HG02623 (cell line): ENCODE data around the gene BEST1.
"Not testable (repeated sequence)": the region's sequence is repeated elsewhere in the genome, so short reads cannot be mapped to it uniquely, and the experiment has no call there.

Source experiments
- ATAC-seq: cut with Tn5 transposase; IDR thresholded peaks from one replicate; pipeline ENCODE4 v1.9.1; 2021; ENCODE audit warnings: moderate library complexity; ENCODE audit not compliant: unreplicated experiment

BEST1 gene

DNA sequence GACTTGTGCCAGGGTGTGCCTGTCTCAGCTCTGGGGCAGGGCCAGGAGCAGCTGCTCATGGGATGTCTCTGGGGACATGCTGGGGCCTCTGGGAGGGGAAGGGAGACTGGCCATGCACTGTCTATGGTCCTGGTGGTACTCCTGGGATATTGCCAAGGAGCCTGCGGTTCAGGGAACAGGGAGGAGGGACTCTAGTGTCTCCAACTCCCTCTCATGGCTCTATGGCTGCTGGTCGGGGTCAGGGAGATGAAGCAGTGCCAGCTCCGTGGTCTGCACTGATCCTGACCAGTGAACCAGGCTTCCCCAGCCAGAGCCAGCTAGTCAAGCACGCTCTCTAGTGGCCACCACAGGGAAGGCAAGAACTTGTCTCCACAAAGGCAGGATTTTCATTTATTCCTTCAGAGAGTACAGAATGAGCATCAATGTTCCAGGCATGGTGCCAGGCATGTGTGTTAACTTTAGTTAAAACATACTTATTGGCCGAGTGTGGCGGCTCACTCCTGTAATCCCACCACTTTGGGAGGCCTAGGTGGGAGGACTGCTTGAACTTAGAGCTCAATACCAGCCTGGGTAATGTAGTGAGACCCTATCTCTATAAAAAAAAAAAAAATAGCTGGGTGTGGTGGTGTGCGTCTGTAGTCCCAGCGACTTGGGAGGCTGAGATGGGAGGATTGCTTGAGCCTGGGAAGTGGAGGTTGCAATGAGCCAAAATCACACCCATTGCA, 2.5 kb upstream of the BEST1 start:
- ATAC-seq, result no peak

DNA sequence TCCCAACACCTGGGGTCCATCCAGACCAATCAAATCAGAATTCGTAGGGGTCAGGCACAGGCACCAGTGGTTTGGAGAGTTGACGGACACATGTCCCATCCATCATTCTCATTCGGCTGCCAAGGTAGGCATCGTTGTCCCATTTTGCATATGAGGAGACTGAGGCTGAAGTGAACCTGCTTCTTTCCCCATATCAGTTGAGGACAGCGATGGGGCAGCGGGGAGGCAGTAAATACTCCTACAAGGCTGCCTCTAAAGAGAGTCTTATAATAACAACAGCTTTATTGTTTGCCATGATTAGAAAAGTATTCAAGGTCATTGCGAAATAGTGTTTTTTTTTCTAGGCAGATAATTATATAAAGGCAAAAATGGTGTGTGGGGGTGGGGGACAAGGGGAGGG, 1.6 kb upstream of the BEST1 start:
- ATAC-seq, result no peak

DNA sequence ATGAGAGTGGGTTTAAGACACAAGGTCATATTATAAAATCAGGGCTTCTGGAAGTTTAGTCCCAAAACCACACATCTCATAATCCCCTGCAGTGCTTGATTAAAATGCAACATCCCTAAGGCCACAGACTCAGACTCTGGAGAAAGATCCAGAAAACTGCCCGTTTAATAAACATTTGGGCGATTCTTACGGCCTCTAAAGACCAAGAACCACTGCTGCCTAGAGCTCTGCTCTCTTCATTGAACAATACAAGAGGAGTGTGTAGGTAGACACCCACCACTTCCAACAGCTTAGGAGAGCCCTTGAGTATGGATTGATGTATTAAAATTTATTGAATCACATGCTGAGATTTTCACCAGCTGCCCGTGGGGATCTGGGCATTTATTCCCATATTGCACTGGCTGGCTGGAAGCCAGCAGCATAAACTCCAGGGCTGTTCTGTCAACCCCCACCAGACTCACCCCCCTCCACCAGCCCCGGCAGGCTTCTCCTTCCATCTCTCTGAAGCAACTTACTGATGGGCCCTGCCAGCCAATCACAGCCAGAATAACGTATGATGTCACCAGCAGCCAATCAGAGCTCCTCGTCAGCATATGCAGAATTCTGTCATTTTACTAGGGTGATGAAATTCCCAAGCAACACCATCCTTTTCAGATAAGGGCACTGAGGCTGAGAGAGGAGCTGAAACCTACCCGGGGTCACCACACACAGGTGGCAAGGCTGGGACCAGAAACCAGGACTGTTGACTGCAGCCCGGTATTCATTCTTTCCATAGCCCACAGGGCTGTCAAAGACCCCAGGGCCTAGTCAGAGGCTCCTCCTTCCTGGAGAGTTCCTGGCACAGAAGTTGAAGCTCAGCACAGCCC, 749 bp upstream of the BEST1 start:
- no peak for ATAC-seq

DNA sequence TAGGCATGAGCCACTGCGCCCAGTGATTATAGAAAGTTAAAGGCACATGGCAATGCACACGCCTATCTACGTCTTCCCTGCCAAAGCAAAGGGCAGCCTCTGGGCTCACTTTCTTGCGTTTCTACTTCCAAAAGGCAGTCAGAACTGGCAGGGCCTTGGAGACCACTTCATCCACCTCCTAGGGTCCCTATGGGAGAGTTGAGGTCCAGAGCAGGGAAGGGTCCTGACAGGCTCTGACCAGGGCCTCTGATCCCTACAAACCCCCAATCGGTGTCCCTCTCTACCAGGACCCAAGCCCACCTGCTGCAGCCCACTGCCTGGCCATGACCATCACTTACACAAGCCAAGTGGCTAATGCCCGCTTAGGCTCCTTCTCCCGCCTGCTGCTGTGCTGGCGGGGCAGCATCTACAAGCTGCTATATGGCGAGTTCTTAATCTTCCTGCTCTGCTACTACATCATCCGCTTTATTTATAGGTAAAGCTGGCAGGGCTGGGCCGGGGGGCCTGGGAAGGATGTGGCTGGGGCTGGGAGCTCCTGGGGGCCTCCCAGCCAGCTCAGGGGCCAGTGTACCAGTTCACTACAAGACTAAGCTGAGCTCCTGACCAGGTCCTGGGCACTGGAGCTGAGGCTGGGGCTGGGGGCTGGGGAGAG, 1.5 kb downstream of the BEST1 start:
- no peak for ATAC-seq

DNA sequence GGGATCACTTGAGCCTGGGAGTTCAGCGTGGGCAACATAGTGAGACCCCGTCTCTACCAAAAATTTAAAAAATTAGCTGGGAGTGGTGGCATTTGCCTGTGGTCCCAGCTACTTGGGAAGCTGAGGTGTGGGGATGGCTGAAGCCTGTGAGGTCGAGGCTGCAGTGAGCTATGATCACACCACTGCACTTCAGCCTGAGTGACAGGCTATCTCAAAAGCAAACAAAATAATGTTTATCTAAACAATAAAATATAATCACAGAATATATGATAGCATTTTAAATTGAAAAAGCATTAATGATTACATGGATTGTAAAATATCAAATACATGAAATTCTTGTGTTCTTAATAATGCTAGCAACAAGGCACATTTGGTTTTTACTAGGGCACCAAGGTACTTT, 2.7 kb downstream of the BEST1 start:
- ATAC-seq, result no peak

DNA sequence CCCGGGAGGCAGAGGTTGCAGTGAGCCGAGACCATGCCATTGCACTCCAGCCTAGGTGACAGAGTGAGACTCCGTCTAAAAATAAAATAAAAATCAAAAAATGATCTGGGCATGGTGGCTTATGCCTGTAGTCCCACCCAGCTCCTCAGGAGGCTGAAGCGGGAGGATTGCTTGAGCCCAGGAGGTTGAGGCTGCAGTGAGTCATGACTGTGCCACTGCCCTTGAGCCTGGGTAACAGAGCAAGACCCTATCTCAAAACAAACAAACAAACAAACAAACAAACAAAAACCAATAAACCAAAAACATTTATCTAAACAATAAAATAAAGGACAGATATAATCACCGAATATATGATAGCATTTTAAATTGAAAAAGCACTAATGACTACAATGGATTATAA, 3.5 kb downstream of the BEST1 start:
- not testable (repeated sequence) for ATAC-seq

DNA sequence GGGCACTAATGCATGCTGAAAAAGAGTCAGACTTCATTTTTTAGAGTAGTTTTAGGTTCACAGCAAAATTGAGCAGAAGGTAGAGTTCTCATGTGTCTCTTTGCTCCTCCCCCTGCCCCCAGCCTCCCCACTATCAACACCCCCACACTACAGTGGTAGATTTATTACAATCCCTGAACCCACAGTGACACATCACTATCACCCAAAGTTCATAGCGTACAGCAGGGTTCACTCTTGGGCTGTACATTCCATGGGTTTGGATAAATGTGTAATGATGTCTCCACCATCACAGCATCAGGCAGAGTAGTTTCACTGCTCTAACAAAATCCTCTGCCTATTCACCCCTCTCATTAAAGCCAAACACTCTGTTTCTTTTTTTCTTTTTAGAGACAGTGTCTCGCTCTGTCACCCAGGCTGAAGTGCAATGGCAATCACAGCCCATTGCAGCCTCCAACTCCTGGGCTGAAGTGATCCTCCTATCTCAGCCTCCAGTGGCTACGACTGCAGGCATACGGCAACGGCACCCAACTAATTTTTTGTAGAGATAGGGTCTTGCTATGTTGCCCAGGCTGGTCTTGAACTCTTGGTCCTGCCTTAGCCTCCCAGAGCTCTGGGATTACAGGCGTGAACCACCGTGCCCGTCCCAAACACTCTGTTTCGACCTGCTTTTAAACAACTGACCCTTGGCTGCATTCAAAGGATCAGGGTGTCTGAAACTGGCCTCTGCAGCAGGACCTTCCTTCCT, 4.1 kb downstream of the BEST1 start:
- ATAC-seq, result no peak

DNA sequence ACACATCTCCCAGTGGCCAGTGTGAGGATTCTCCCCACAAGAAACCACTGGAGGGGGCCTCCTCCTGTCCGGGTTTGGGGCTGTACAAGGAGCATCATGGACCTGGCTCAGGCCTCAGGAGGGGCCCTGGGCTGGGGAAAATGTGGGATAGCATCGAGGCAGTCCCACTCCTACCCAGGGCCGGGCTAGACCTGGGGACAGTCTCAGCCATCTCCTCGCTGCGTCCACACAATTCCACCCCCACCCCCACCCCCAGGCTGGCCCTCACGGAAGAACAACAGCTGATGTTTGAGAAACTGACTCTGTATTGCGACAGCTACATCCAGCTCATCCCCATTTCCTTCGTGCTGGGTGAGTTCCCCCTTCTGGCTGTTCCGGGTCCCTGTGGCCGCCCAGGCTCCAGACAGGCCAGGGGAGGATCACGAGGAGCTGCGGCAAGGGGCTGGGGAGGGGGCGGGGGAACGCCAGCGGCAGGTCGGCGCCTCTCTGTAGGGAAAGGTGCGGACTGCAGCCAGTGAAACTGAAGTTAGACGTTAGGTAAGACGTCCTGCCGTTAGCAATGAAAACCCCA, 4.8 kb downstream of the BEST1 start:
- no peak for ATAC-seq

DNA sequence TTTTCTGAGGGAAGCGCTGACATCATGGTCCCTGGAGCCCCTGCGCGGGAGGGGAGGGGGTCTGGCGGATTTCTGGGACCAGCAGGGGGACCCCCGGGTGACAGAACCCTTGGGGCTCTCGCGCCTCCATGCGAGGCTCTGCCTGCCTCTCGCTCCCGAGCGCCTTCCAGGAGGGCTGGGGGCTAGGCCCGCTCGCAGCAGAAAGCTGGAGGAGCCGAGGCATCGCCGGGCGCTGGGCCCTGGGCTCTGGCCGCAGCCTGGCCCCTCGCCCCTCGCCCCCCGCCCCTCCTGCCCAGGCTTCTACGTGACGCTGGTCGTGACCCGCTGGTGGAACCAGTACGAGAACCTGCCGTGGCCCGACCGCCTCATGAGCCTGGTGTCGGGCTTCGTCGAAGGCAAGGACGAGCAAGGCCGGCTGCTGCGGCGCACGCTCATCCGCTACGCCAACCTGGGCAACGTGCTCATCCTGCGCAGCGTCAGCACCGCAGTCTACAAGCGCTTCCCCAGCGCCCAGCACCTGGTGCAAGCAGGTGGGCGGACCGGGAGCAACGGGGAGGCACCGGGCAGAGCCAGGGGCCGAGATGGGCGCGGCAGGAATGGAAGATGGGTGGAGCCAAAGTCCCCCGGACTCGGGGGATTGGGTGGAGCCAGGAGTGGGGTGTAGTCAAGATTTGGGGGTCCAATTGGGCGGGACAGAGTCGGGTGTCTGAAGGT, 5.4 kb downstream of the BEST1 start:
- no peak for ATAC-seq

DNA sequence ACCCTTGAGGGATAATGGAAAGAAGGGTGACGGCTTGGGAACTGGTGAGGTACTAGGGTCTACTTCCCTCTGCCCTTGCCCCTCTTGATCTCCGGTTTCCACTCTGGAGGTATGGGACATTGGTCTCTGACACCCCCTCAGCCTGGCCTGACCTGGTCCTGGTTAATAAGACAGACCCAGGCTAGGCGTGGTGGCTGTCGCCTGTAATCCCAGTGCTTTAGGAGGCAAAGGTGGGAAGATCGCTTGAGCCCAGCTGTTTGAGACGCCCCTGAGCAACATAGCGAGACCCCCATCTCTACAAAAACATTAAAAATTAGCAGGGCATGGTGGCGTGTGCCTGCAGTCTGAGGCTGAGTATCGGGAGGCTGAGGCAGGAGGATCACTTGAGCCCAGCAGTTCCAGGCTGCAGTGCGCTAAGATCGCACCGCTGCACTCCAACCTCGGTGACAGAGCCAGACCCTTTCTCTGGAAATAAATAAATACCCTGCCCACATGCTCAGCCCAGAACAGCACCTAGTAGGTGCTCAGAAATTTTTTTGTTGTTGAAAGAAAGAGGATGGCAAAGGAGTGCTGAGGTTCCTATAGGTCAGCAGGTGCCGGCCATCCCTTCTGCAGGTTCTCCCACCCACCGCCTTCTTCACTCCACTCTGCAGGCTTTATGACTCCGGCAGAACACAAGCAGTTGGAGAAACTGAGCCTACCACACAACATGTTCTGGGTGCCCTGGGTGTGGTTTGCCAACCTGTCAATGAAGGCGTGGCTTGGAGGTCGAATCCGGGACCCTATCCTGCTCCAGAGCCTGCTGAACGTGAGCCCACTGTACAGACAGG, 6.3 kb downstream of the BEST1 start:
- ATAC-seq, result no peak

DNA sequence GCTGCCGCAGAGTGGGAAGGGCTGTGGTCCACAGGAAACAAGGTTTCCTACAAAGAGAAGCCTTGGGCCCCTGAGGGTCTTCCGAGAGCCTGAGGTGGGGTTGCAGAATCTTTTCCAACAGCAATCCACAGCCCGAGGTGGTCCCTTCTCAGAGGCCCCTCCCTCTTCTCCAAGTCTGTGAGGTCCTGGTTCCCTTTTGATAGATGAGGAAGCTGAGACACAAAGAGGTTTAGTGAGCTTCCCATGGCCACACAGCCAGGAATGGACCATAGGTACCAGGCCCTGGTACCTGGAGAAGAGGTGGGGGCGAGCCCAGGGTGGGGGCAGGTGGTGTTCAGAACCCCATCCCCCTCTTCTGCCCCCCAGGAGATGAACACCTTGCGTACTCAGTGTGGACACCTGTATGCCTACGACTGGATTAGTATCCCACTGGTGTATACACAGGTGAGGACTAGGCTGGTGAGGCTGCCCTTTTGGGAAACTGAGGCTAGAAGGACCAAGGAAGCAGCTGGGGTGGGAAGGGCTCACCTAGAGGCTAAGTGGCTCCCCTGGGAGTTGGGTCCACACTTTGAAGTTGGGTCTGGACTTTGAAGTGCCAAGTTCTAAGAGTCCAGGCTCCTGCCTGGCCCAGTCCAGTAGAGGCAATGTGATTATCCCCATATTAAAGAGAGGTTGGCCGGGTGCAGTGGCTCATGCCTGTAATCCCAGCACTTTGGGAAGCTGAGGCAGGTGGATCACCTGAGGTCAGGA, 7.0 kb downstream of the BEST1 start:
- ATAC-seq, result no peak

DNA sequence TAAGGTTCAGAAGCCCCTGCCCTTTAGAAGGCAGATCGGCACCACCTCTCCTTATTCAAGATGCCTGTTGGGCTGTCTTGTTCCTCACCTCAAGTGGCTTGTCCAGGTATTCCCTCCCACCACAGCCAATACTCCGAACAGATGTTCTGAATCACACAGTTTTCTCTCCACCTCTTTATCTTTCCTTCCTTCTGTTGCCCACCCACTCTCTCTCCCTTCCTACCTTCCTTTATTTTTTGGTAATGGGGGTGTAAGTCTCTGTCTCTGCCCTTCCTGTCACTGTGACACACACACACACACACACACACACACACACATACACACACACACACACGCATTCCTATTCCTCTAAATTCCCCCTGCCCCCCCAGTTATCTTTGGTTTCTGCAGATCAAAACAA, 8.4 kb downstream of the BEST1 start:
- no peak for ATAC-seq

DNA sequence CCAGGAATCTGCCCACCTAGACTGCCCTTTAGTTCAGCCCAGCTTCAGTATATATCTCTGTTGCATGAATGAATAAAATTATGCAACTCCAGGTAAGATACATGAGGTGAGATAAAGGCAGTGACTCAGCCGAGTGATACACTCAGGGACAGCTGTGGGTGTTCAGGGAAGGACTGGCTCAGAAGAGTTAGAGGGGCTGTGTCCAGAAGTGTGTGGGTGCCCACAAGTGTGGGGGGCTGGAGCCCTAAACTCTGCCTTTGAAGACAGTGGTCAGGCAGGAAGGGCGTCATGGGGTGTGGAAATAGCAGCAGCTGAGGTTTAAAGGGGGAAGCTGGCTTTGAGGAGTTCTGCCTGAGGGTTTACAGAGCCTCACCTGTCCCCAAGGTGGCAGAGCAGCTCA, 9.0 kb downstream of the BEST1 start:
- no peak for ATAC-seq

DNA sequence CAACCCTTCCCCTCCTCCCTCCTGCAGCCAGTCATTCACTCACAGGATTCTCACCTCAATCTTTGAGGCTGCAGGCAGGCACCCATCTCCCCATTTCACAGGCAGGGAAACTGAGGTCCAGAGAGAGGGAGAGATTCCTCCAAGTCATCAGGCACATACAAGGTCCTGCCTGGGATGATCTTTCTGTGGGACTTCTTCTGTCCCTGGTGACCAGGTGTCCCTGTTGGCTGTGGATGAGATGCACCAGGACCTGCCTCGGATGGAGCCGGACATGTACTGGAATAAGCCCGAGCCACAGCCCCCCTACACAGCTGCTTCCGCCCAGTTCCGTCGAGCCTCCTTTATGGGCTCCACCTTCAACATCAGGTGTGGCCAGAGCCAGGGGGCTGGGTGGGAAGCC, 9.5 kb downstream of the BEST1 start:
- ATAC-seq, result no peak

DNA sequence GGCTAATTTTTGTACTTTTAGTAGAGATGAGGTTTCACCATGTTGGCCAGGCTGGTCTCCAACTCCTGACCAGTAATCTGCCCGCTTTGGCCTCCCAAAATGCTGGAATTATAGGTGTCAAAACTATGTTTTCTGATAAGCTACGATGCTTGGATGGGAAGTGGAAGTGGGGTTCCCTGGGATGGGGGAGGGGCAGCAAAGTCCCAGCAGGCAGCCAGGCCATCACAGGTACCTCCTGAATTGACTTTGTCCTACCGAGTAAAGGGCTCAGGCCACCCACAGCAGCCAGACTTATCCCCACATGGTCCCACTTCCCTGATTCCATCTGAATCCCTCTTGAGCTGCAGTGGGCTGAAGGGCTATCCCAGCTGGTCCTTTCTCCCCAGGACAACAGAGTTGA, 10.4 kb downstream of the BEST1 start:
- no peak for ATAC-seq

DNA sequence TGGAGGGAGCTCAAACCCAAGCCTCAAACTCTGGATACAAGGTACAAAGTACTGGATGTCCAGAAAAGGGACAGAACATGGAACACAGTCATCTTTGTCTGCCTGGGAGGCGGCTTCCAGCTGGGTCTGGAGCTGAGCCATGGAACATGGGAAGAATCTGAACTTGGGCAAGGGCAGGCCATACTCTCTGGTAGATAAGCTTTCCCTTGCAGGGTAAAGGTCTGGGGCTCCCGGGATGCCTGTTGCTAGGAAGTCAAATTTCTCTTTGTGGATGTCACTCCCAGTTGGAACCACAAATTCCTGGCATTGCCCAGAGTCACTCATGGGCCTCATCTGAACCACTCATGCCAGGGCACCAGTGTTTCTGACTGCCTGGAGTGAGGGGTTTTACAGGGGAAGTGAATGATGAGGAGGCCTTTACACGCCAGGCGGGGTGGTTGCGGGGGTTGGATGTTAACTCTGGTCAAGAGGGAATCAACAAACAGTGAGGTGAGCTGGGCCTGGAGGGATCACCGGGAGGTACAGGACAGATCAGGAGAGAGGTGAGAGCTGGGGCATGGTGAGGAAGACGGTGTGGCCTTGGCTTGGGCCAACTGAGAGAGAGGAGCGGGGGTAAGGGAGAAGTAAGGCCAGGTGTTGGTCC, 11.5 kb downstream of the BEST1 start:
- no peak for ATAC-seq

DNA sequence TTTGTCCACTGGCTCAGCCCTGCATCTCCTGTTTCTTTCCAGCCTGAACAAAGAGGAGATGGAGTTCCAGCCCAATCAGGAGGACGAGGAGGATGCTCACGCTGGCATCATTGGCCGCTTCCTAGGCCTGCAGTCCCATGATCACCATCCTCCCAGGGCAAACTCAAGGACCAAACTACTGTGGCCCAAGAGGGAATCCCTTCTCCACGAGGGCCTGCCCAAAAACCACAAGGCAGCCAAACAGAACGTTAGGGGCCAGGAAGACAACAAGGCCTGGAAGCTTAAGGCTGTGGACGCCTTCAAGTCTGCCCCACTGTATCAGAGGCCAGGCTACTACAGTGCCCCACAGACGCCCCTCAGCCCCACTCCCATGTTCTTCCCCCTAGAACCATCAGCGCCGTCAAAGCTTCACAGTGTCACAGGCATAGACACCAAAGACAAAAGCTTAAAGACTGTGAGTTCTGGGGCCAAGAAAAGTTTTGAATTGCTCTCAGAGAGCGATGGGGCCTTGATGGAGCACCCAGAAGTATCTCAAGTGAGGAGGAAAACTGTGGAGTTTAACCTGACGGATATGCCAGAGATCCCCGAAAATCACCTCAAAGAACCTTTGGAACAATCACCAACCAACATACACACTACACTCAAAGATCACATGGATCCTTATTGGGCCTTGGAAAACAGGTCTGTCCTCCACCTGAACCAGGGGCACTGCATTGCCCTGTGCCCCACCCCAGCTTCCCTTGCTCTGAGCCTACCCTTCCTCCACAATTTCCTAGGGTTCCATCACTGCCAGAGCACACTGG, 12.3 kb downstream of the BEST1 start:
- ATAC-seq, result no peak

DNA sequence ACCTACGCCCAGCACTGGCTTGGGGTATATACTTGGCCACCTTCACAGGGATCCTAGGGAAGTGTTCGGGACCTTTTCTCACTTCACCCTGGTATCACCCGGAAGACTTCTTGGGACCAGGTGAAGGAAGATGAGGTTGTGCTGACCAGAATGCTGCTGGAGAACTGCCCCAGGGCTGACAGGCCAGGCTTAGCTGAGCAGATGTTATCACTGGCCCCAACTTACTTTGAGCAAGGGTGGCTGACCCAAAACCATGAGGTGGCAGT, 12.8 kb downstream of the BEST1 start:
- ATAC-seq, result no peak
